Left lung (tissue), 10 donors: ENCODE measurements around the gene UBE2O. TPM values are rescaled to one million over a fixed set of nuclear protein-coding genes. Genes with fewer than 3 reads are reported as not detected.

Experiments used
- ATAC-seq: fragments of 200-7000 bp; cut with Tn5 transposase; one replicate; pipeline ENCODE4 v1.9.1; 2020; ENCODE audit warnings: moderate library complexity
- DNase-seq, 4 donors: peaks; one replicate each; pipeline ENCODE4 v3.0.0-alpha.2; 2013 to 2020
- H3K27ac ChIP-seq, 2 donors: fragments of 200-600 bp; sonication (generic) in 1 of 2; one replicate each; pipeline versions ENCODE4 v1.5.0 to v1.8.0; 2020 to 2021
- H3K27me3 ChIP-seq, 2 donors: fragments of 200-600 bp; sonication (generic) in 1 of 2; one replicate each; pipeline versions ENCODE4 v1.5.0 to v1.8.0; 2020 to 2021
- H3K36me3 ChIP-seq, 2 donors: fragments of 200-600 bp; sonication (generic) in 1 of 2; one replicate each; pipeline versions ENCODE4 v1.5.0 to v1.8.0; 2020 to 2021
- H3K4me1 ChIP-seq, 2 donors: fragments of 200-600 bp; one replicate each; pipeline ENCODE4 v1.8.0; 2021
- H3K4me3 ChIP-seq, 2 donors: fragments of 200-600 bp; sonication (generic) in 1 of 2; one replicate each; pipeline versions ENCODE4 v1.5.0 to v1.8.0; 2020 to 2021; ENCODE audit warnings: mild to moderate bottlenecking in 1 of 2
- H3K9me3 ChIP-seq, 2 donors: fragments of 200-600 bp; sonication (generic) in 1 of 2; one replicate each; pipeline versions ENCODE4 v1.5.0 to v1.8.0; 2020 to 2021
- CTCF ChIP-seq, 2 donors: fragments of 200-600 bp; sonication (generic) in 1 of 2; IDR thresholded peaks; one replicate each; pipeline versions ENCODE4 v1.5.0 to v1.8.0; 2021; ENCODE audit warnings: antibody characterized with exemption in 2 of 2
- intact Hi-C, 2 donors: fragments of 100-400 bp; cut with DNase I; formaldehyde crosslinking; loops; one replicate each; pipeline versions ENCODE4 v1.11.2 to v1.14.2; 2022
- polyA plus RNA-seq, 6 donors: library from polyadenylated mRNA; unstranded; fragments of 120-200 nt; gene quantifications; one replicate each; pipeline ENCODE4 v1.2.1, GENCODE V29; 2013; ENCODE audit not compliant: insufficient read length in 6 of 6
- total RNA-seq, 2 donors: library from RNA; stranded (reverse); fragmentation: NEBNext Ultra II Directional; extraction: Animal tissue kit (Norgen Biotek cat#: 25700); gene quantifications; one replicate each; pipeline ENCODE4 v1.2.1, GENCODE V29; 2021
- donor health status: DM: no; HTN: yes; CAD: no.
- donor health status: DM: no; HTN: no; CAD: no.

Gene UBE2O
- total and polyA plus RNA-seq, 8 donors: 20.1 to 34.8 (median 27.1) TPM

DNA sequence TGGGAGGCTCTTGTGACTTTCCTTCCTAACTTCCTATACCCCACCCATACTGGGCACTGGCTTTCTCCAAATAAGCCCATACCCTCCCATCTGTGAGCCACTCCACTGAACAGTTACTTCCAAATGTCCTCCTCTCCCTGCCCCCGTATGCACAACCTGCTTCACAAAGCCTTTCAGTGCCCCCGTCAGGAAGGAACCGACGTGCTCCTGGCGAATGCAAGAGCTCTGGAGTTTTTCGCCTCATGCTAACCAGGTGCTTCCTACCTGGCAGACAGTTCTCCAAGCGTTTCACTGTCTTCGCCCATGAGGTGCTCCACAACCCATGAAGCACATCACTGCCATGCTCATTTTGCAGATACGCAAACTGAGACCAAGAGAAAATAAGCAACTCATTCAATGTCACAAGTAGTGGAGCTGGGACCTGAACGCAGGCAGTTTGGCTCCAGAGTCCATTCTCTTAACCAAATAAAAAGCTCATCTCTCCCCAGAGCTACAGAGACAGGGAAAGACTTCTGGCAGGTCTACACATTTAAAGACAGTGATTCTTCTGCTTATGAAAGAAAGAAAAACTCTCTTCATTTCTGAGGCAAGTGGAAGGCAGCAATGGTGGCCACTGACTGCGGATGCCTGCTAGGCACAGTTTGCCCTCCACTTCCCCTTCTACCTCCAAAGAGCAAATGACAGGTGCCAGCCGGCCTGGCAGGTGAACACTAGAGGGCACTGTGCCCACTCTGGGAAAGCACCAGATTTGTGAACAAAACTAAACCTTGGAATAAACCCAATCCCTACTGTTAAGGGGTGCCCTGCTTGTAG lies 44.7 kb downstream of the UBE2O start:
- Histone ChIP-seq H3K9me3 (no peaks in the 10 kb centered on the region), H3K27me3 (no peaks in the 10 kb centered on the region), H3K4me3 (no peak overlapping the region), H3K4me1 (peaks cover 0 to 12% of the 10 kb centered on the region in 2 donors), H3K27ac (no peak overlapping the region), H3K36me3 (peaks cover 0 to 27% of the 10 kb centered on the region in 2 donors)
- intact Hi-C loops: no loop called here
- DNase-seq: peak in 2 of 4 donors; percentile 66 to 89
- peak; percentile 65 to 80 for TF ChIP-seq CTCF (IDR thresholded peaks at IDR 0.05)
- ATAC-seq: peak; percentile 80

GRCh38 chr17:76407509-76407908 lies 45.4 kb downstream of the UBE2O start:
- ATAC-seq (no peak), DNase-seq (peak in 1 of 4 donors; percentile 46)
- H3K27me3 ChIP-seq: no peaks in the 10 kb centered on the region
- H3K4me3 ChIP-seq: no peak overlapping the region
- H3K27ac ChIP-seq: no peak overlapping the region
- peaks cover 0 to 12% of the 10 kb centered on the region in 2 donors for H3K4me1 ChIP-seq
- H3K9me3 ChIP-seq: no peaks in the 10 kb centered on the region
- peaks cover 0 to 34% of the 10 kb centered on the region in 2 donors for H3K36me3 ChIP-seq
- intact Hi-C loops: no loop called here
- TF ChIP-seq CTCF (IDR thresholded peaks at IDR 0.05): no peak

DNA sequence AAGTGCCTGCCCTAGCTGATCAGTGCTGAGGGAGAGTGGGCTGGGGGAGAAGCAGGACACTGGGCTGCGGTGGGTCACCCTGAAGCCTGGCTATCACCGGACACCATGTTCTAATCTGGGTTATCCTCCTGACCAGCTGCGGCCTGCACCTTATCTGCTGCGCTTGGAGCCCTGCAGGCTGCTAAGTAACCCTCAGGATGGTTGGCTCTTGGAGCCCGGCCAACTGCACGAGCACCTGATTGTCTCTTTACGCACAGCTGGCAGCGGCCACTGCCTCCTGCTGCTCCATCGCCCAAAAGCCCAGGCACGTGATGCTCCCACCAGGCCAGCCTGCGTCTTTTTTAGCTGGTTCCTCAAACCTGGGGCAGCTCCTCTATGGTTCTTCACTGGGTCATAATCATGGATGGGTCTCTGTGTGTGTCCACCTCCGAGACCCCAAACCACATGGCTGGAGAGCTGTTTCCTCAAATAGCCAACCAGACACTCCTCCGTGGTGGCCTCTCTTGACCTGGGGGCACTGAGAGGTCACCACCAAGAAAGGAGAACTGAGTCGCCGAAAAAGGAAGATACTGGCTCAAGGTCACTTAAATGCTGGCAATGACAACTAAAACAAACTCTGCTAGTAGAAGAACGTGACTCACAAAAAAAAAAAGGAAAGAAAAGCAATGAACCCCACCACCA lies 46.8 kb downstream of the UBE2O start:
- Histone ChIP-seq H3K4me3 (no peak overlapping the region), H3K27ac (no peak overlapping the region), H3K36me3 (peaks cover 0 to 43% of the 10 kb centered on the region in 2 donors), H3K4me1 (peaks cover 0 to 12% of the 10 kb centered on the region in 2 donors), H3K9me3 (no peaks in the 10 kb centered on the region), H3K27me3 (no peaks in the 10 kb centered on the region)
- no peak for TF ChIP-seq CTCF (IDR thresholded peaks at IDR 0.05)
- peak in 1 of 4 donors; percentile 72 for DNase-seq
- ATAC-seq: peak; percentile 21
- intact Hi-C loops: no loop called here

- DNase-seq (peak in 1 of 4 donors; percentile 33), ATAC-seq (no peak)
- Histone ChIP-seq H3K36me3 (peaks cover 0 to 46% of the 10 kb centered on the region in 2 donors), H3K4me3 (no peak overlapping the region), H3K27me3 (no peaks in the 10 kb centered on the region), H3K9me3 (no peaks in the 10 kb centered on the region), H3K27ac (no peak overlapping the region), H3K4me1 (peaks cover 0 to 12% of the 10 kb centered on the region in 2 donors)
- intact Hi-C loops: no loop called here
- TF ChIP-seq CTCF (IDR thresholded peaks at IDR 0.05): no peak
Measured at GRCh38 chr17:76405607-76405966, 47.4 kb downstream of the UBE2O start.

- Histone ChIP-seq H3K4me3 (no peak overlapping the region), H3K27ac (no peak overlapping the region), H3K4me1 (peaks cover 0 to 12% of the 10 kb centered on the region in 2 donors), H3K9me3 (no peaks in the 10 kb centered on the region), H3K27me3 (no peaks in the 10 kb centered on the region), H3K36me3 (peaks cover 0 to 51% of the 10 kb centered on the region in 2 donors)
- no peak for ATAC-seq
- intact Hi-C loops: no loop called here
- DNase-seq: peak in 1 of 4 donors; percentile 57
- no peak for TF ChIP-seq CTCF (IDR thresholded peaks at IDR 0.05)
Measured at GRCh38 chr17:76404976-76405563, 47.9 kb downstream of the UBE2O start.
